Activated naive CD8-positive, alpha-beta T cell treated with anti-CD3 and anti-CD28 coated beads, Interleukin-2, amount 50 U/mL, for 24 hours (primary cell): ENCODE results near the gene SNAP47.

Experiments
- ATAC-seq: fragments of 150-1000 bp; cut with Tn5 transposase; one replicate; pipeline ENCODE4 v1.10.0; 2021
- DNase-seq: peaks from one replicate; pipeline ENCODE4 v3.0.0; 2021
- H3K27ac Mint-ChIP-seq: one replicate; pipeline ENCODE4 v1.8.0; 2021; ENCODE audit warnings: mild to moderate bottlenecking, mixed read lengths
- H3K27me3 Mint-ChIP-seq: one replicate; pipeline ENCODE4 v1.8.0; 2021; ENCODE audit warnings: mixed read lengths
- H3K36me3 Mint-ChIP-seq: one replicate; pipeline ENCODE4 v1.8.0; 2021; ENCODE audit warnings: low read depth, mixed read lengths
- H3K4me1 Mint-ChIP-seq: one replicate; pipeline ENCODE4 v1.8.0; 2021; ENCODE audit warnings: mixed read lengths
- H3K4me3 Mint-ChIP-seq: one replicate; pipeline ENCODE4 v1.8.0; 2021; ENCODE audit warnings: mild to moderate bottlenecking, moderate library complexity, mixed read lengths
- H3K9me3 Mint-ChIP-seq: one replicate; pipeline ENCODE4 v1.8.0; 2021; ENCODE audit warnings: mixed read lengths

Gene SNAP47

GRCh38 chr1:227736814-227737432, 1.7 kb downstream of the SNAP47 start:
- DNase-seq (no peak), ATAC-seq (no peak)
- no peak overlapping the region for H3K27ac Mint-ChIP-seq
- H3K9me3 Mint-ChIP-seq: no peaks in the 10 kb centered on the region
- no peaks in the 10 kb centered on the region for H3K27me3 Mint-ChIP-seq
- H3K4me3 Mint-ChIP-seq: peak overlapping the region; percentile 90
- peaks cover 43% of the 10 kb centered on the region for H3K4me1 Mint-ChIP-seq
- H3K36me3 Mint-ChIP-seq: peaks cover 11% of the 10 kb centered on the region

GRCh38 chr1:227738820-227739219, 3.6 kb downstream of the SNAP47 start:
- no peak overlapping the region for H3K4me3 Mint-ChIP-seq
- H3K9me3 Mint-ChIP-seq: no peaks in the 10 kb centered on the region
- DNase-seq (no peak), ATAC-seq (no peak)
- H3K27me3 Mint-ChIP-seq: no peaks in the 10 kb centered on the region
- H3K36me3 Mint-ChIP-seq: peaks cover 5% of the 10 kb centered on the region
- H3K4me1 Mint-ChIP-seq: peaks cover 39% of the 10 kb centered on the region
- H3K27ac Mint-ChIP-seq: no peak overlapping the region

- Mint-ChIP-seq H3K4me1 (peaks cover 32% of the 10 kb centered on the region), H3K27me3 (no peaks in the 10 kb centered on the region), H3K4me3 (no peak overlapping the region), H3K36me3 (peaks cover 2% of the 10 kb centered on the region), H3K9me3 (no peaks in the 10 kb centered on the region), H3K27ac (no peak overlapping the region)
- DNase-seq (no peak), ATAC-seq (no peak)
Observed at GRCh38 chr1:227739636-227740035, 4.4 kb downstream of the SNAP47 start.

GRCh38 chr1:227740401-227740960, 5.2 kb downstream of the SNAP47 start:
- DNase-seq: no peak
- no peaks in the 10 kb centered on the region for H3K9me3 Mint-ChIP-seq
- no peak for ATAC-seq
- H3K27ac Mint-ChIP-seq: no peak overlapping the region
- H3K36me3 Mint-ChIP-seq: peaks cover 1% of the 10 kb centered on the region
- no peak overlapping the region for H3K4me3 Mint-ChIP-seq
- no peaks in the 10 kb centered on the region for H3K27me3 Mint-ChIP-seq
- peaks cover 34% of the 10 kb centered on the region for H3K4me1 Mint-ChIP-seq

GRCh38 chr1:227741166-227741870, 6.1 kb downstream of the SNAP47 start:
- no peak for ATAC-seq
- H3K27ac Mint-ChIP-seq: no peak overlapping the region
- H3K36me3 Mint-ChIP-seq: peaks cover 1% of the 10 kb centered on the region

DNA sequence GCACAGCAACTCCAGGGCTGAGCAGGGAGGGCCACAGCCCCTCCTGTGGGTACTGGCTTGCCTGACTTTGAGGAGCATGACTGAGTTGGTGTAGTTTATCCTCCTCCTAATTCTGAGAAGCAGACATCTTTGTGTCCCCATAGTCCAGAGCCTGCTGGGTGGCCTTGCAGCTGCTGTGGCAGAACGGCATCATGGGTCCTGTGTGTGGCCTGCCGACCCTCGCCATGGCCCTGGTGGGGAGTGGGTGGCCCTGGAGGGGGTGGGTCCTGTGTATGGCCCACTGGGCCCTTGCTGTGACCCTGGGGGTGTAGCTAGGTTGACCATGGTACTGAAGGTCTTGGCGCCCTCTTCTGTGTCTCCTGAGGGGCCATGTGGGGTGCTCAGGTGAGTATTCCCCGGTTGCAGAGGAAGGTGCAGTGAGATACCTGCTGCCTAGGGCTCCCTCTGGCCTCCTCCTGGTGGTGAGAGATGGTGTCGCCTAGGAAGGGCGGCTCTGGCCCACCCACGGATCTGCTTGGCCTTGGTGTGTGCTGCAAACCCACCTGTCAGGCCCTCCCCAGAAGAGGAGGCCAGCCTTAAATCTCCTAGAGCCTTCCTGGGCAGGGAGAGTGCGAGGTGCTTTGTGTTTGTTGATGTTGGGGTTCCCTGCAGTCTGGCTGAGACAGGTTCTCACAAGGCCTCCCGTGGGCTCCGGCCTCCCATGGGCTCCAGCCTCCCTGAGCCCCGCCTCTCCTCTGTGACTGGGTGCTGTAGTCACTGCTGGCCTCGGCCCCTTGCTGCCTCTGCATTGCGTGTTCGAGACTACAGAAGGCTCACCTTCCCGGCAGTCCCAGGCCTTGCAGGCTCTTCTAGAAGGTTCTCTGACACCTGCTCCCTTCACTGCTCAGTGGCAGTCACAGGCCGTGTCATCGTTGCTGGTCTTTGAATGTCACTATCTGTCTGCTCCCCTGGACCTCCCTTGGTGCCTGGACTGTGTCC, 7.8 kb downstream of the SNAP47 start:
- no peak for DNase-seq
- Mint-ChIP-seq H3K4me3 (no peak overlapping the region), H3K4me1 (peaks cover 16% of the 10 kb centered on the region), H3K27ac (no peak overlapping the region), H3K9me3 (no peaks in the 10 kb centered on the region), H3K27me3 (no peaks in the 10 kb centered on the region), H3K36me3 (peaks cover 1% of the 10 kb centered on the region)
- ATAC-seq: no peak

More at GRCh38 chr1:227741166-227741870, 6.1 kb downstream of the SNAP47 start:
- H3K27me3 Mint-ChIP-seq: no peaks in the 10 kb centered on the region
- DNase-seq: no peak
- no peak overlapping the region for H3K4me3 Mint-ChIP-seq
- H3K4me1 Mint-ChIP-seq: peaks cover 26% of the 10 kb centered on the region
- H3K9me3 Mint-ChIP-seq: no peaks in the 10 kb centered on the region

DNA sequence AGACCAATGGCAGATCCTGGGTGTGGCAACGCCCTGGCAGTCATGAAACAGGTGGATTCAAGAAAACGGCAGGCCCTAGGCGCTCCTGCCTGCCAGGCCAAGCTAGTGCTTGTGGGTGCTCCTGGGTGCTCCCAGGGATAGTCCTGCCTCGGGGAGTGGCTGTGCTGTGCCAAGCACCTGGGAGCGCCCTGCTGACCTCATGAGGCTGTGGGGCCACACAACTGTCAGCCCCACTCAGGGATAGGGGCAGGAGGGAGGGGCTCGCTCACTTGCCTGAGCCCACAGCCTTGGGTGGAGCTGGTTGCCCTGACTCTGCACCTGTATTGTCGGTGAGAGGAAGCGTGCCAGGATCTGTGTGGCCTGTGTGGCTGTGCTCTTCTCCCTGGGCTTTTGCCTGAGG, 9.4 kb downstream of the SNAP47 start:
- no peak overlapping the region for H3K27ac Mint-ChIP-seq
- H3K27me3 Mint-ChIP-seq: no peaks in the 10 kb centered on the region
- no peaks in the 10 kb centered on the region for H3K9me3 Mint-ChIP-seq
- H3K36me3 Mint-ChIP-seq: peaks cover 6% of the 10 kb centered on the region
- no peak for DNase-seq
- ATAC-seq: no peak
- H3K4me1 Mint-ChIP-seq: peaks cover 25% of the 10 kb centered on the region
- no peak overlapping the region for H3K4me3 Mint-ChIP-seq

DNA sequence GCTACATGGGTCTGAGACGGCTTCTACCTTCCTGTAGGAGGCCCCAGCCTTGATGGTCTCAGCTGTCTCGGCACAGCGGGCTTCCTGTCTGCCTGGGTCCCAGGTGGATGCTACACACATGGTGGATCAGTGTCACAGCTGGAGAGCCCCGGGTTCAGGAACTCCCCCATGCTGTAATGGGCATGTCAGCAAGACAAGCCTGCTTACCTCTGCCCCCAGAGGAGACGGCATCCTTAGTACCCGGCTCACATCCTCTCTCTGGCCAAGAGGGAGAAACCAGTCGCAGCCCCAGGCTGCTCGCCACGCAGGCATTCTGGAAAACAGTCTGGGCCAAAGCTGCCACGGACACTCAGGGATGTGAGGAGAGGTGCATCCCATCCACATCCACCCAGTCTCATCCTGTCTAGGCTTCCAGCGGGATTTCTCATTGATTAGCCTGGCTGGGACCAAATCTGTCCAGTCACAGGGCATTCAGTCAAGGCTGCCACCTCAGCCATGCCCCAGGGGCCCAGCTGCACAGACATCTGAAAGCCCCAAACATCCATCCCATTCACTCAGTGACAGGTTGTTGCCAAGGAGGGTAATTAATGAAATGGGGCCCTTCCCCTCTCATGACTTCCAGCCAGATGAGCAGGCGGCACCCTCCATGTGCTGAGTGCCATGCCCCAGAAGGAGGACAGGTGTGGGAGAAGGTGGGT, 10.5 kb downstream of the SNAP47 start:
- DNase-seq (no peak), ATAC-seq (no peak)
- Mint-ChIP-seq H3K27me3 (no peaks in the 10 kb centered on the region), H3K9me3 (no peaks in the 10 kb centered on the region), H3K36me3 (peaks cover 6% of the 10 kb centered on the region), H3K4me3 (no peak overlapping the region), H3K4me1 (peaks cover 21% of the 10 kb centered on the region), H3K27ac (no peak overlapping the region)

- DNase-seq: no peak
- ATAC-seq: no peak
- H3K27me3 Mint-ChIP-seq: no peaks in the 10 kb centered on the region
- no peaks in the 10 kb centered on the region for H3K9me3 Mint-ChIP-seq
- peaks cover 9% of the 10 kb centered on the region for H3K36me3 Mint-ChIP-seq
- H3K4me3 Mint-ChIP-seq: no peak overlapping the region
- H3K27ac Mint-ChIP-seq: no peak overlapping the region
- H3K4me1 Mint-ChIP-seq: peaks cover 21% of the 10 kb centered on the region
Observed at GRCh38 chr1:227746676-227747075, 11.4 kb downstream of the SNAP47 start.

DNA sequence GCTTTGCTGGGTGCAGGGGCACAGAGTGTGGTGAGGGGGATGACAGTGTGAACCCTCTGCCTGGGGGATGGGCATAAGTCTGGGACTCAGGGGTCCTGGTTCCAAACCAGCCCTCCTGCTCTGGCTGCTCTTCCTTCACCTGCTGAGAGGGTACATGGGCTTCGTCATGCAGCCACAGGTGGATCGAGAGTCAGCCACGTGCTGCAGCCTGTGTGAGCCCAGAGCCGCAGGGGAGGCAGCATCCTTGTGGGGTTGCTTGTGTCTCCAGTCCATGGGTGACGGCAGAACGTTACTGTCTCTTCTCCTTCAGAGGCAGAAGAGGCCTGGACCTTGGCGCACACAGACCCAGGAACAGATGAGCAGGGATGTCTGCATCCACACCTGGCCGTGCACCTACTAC, 12.1 kb downstream of the SNAP47 start:
- H3K9me3 Mint-ChIP-seq: no peaks in the 10 kb centered on the region
- H3K4me1 Mint-ChIP-seq: peaks cover 21% of the 10 kb centered on the region
- no peak overlapping the region for H3K4me3 Mint-ChIP-seq
- H3K36me3 Mint-ChIP-seq: peaks cover 10% of the 10 kb centered on the region
- DNase-seq (no peak), ATAC-seq (no peak)
- H3K27ac Mint-ChIP-seq: no peak overlapping the region
- no peaks in the 10 kb centered on the region for H3K27me3 Mint-ChIP-seq

DNA sequence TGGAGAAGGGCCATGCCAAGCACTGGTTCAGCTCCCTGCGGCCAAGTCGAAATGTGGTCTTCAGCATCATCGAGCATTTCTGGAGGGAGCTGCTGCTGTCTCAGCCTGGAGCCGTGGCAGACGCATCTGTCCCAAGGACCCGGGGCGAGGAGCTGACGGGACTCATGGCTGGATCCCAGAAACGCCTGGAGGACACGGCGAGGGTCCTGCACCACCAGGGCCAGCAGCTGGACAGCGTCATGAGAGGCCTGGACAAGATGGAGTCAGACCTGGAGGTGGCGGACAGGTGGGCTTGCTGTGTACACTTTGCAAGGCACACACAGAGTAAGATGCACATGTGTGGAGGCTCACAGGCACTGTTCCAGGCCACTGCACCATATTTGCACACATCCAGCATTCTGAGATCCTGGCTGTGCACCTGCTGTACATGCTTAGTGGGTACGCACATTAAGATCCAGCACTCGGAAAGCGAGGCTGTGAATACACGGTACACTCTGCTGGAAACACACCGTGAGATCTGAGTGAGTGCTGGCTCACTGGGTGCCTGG, 12.8 kb downstream of the SNAP47 start:
- no peak for DNase-seq
- Mint-ChIP-seq H3K27ac (no peak overlapping the region), H3K36me3 (peaks cover 10% of the 10 kb centered on the region), H3K4me1 (peaks cover 19% of the 10 kb centered on the region), H3K4me3 (no peak overlapping the region), H3K27me3 (no peaks in the 10 kb centered on the region), H3K9me3 (no peaks in the 10 kb centered on the region)
- ATAC-seq: no peak

DNA sequence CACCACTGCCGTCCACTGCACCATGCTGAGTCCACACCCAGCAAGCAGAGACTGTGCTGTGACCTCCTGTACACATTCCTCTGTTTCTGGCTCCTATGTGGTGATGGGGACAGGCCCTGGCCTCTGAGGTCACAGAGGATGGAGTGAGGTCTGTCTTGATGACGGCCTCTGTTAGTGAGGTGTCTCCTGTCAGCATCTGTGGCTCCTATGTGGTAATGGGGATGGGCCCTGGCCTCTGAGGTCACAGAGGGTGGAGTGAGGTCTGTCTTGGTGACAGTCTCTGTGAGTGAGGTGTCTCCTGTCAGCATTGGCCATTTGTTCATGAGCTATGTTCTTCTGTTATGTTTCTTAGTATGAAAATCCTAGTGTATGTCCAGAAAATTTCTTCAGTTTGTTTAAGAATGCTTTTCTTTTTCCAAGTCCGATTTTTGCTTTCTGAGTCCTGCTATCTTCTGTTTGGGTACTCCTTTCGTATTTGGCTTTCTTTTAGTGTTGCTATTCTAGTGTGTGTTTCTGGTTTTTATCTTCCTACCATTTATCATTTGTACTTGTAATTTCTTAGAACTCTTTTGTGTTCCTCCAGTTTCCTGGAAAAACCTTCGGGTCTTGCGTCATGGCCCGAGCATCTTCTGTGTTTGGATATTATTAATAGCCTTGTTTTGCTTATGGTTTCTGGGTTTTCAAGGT, 13.4 kb downstream of the SNAP47 start:
- Mint-ChIP-seq H3K27me3 (no peaks in the 10 kb centered on the region), H3K36me3 (peaks cover 10% of the 10 kb centered on the region), H3K4me3 (no peak overlapping the region), H3K27ac (no peak overlapping the region), H3K9me3 (no peaks in the 10 kb centered on the region), H3K4me1 (peaks cover 16% of the 10 kb centered on the region)
- ATAC-seq: peak; percentile 60
- DNase-seq: no peak

GRCh38 chr1:227749225-227749624, 14.0 kb downstream of the SNAP47 start:
- peaks cover 15% of the 10 kb centered on the region for H3K4me1 Mint-ChIP-seq
- ATAC-seq (no peak), DNase-seq (no peak)
- H3K4me3 Mint-ChIP-seq: no peak overlapping the region
- H3K9me3 Mint-ChIP-seq: no peaks in the 10 kb centered on the region
- H3K36me3 Mint-ChIP-seq: peaks cover 10% of the 10 kb centered on the region
- no peaks in the 10 kb centered on the region for H3K27me3 Mint-ChIP-seq
- H3K27ac Mint-ChIP-seq: no peak overlapping the region
